H1 (cell line): Measurements from ENCODE around the gene NUDCD2. TPM values are rescaled to one million over a fixed set of nuclear protein-coding genes. Genes with fewer than 3 reads are reported as not detected.
A peak's percentile ranks its signal among the peaks of the same experiment; 100 is the strongest.

Source experiments
- CTCF ChIA-PET: fragments of 300-600 bp; sonication (Branson Sonifier 250); formaldehyde crosslinking; loops from one replicate; lab custom pipeline; 2021; ENCODE audit not compliant: partially characterized antibody; lab: Charles Lee
- POLR2A ChIA-PET: fragments of 300-600 bp; sonication (Branson Sonifier 250); formaldehyde crosslinking; loops from one replicate; lab custom pipeline; 2021; ENCODE audit warnings: inconsistent platforms; ENCODE audit not compliant: partially characterized antibody; lab: Charles Lee
- DNase-seq, 2 experiments: peaks; one replicate each; pipeline versions ENCODE4 v3.0.0 to v3.0.0-alpha.2; 2010 to 2022; ENCODE audit warnings: low spot score in 2 of 2, low read depth in 1 of 2, mixed read lengths in 1 of 2
- FAIRE-seq: peaks from 2 replicates; lab custom pipeline; 2011; peaks lifted over from hg19 to GRCh38; lab: Jason Lieb, UNC
- H2AFZ ChIP-seq: 2 replicates; pipeline ENCODE4 v1.8.1; 2012; ENCODE audit warnings: low read length, inconsistent platforms
- H2AK5ac ChIP-seq: 2 replicates; pipeline ENCODE4 v1.6.1; 2013; ENCODE audit warnings: low read depth, low read length
- H2BK120ac ChIP-seq: replicated peaks from 2 replicates; pipeline ENCODE3; 2013; ENCODE audit warnings: low read depth, low read length, inconsistent platforms
- H2BK12ac ChIP-seq: 2 replicates; pipeline ENCODE4 v1.6.1; 2013; ENCODE audit warnings: low read depth, low read length
- H2BK15ac ChIP-seq: 2 replicates; pipeline ENCODE4 v1.6.1; 2013; ENCODE audit warnings: low read length
- H2BK20ac ChIP-seq: 2 replicates; pipeline ENCODE4 v1.6.1; 2013; ENCODE audit warnings: low read length
- H2BK5ac ChIP-seq: 2 replicates; pipeline ENCODE4 v1.6.1; 2013; ENCODE audit warnings: low read depth, low read length
- H3K14ac ChIP-seq: 2 replicates; pipeline ENCODE4 v1.6.1; 2013; ENCODE audit warnings: inconsistent platforms; ENCODE audit not compliant: insufficient read length
- H3K18ac ChIP-seq: 2 replicates; pipeline ENCODE4 v1.6.1; 2013; ENCODE audit warnings: low read length; ENCODE audit errors: extremely low read depth
- H3K23ac ChIP-seq: 2 replicates; pipeline ENCODE4 v1.6.1; 2013; ENCODE audit warnings: inconsistent platforms; ENCODE audit not compliant: insufficient read length
- H3K23me2 ChIP-seq: 2 replicates; pipeline ENCODE4 v1.6.1; 2013; ENCODE audit warnings: low read depth, low read length
- H3K27ac ChIP-seq: 2 replicates; pipeline ENCODE4 v1.6.1; 2011; ENCODE audit warnings: low read depth, low read length, inconsistent platforms
- H3K27me3 ChIP-seq, 4 experiments: replicated peaks in 1 of 4; 1 replicate in 1 of 4; 2 replicates in 3 of 4; pipeline versions ENCODE4 v1.6.1 to v1.8.1; 2011 to 2013; ENCODE audit warnings: low read length in 3 of 4, mild to moderate bottlenecking in 3 of 4, inconsistent platforms in 2 of 4, mixed read lengths in 2 of 4, moderate library complexity in 1 of 4; ENCODE audit not compliant: control insufficient read depth in 3 of 4, insufficient read depth in 3 of 4; ENCODE audit errors: extremely low read depth in 1 of 4
- H3K36me3 ChIP-seq, 4 experiments: 2 replicates each; pipeline versions ENCODE4 v1.6.1 to v1.8.1; 2011 to 2013; ENCODE audit warnings: mild to moderate bottlenecking in 4 of 4, low read length in 3 of 4, moderate library complexity in 2 of 4, control low read depth in 1 of 4, inconsistent platforms in 1 of 4; ENCODE audit not compliant: insufficient read depth in 4 of 4, control insufficient read depth in 2 of 4
- H3K4ac ChIP-seq: replicated peaks from 2 replicates; pipeline ENCODE3; 2013; ENCODE audit warnings: low read length, low read depth, mixed read lengths, inconsistent platforms; ENCODE audit not compliant: insufficient read length
- H3K4me1 ChIP-seq, 4 experiments: replicated peaks in 1 of 4; 1 replicate in 1 of 4; 2 replicates in 3 of 4; pipeline versions ENCODE4 v1.6.1 to v1.8.1; 2011 to 2013; ENCODE audit warnings: low read length in 3 of 4, inconsistent platforms in 2 of 4, mixed read lengths in 1 of 4; ENCODE audit not compliant: insufficient read depth in 4 of 4, control insufficient read depth in 3 of 4
- H3K4me2 ChIP-seq, 2 experiments: 2 replicates each; pipeline versions ENCODE4 v1.6.1 to v1.8.1; 2011 to 2013; ENCODE audit warnings: low read depth in 2 of 2, low read length in 2 of 2, control low read depth in 1 of 2, inconsistent platforms in 1 of 2, mild to moderate bottlenecking in 1 of 2; ENCODE audit not compliant: insufficient read depth in 1 of 2
- H3K4me3 ChIP-seq, 4 experiments: fragments of 200-600, 300-600 bp in 1 of 4; sonication (generic), shearing (Covaris generic), sonication (Bioruptor Twin) in 1 of 4; 2 replicates each; pipeline versions ENCODE4 v1.5.1 to v1.8.1; 2011 to 2016; ENCODE audit warnings: low read length in 4 of 4, low read depth in 3 of 4, control low read depth in 2 of 4, inconsistent platforms in 2 of 4, mild to moderate bottlenecking in 2 of 4, mixed read lengths in 1 of 4, moderate library complexity in 1 of 4; ENCODE audit not compliant: insufficient read depth in 2 of 4; ENCODE audit errors: extremely low read depth in 1 of 4
- H3K56ac ChIP-seq: replicated peaks from 2 replicates; pipeline ENCODE3; 2013; ENCODE audit warnings: low read depth, mild to moderate bottlenecking, mixed read lengths, low read length, inconsistent platforms; ENCODE audit not compliant: insufficient read length
- H3K79me1 ChIP-seq: 2 replicates; pipeline ENCODE4 v1.6.1; 2013; ENCODE audit warnings: low read depth, low read length, control low read depth
- H3K79me2 ChIP-seq, 2 experiments: 2 replicates each; pipeline versions ENCODE4 v1.6.1 to v1.8.1; 2012 to 2013; ENCODE audit warnings: low read length in 2 of 2, mild to moderate bottlenecking in 2 of 2, inconsistent platforms in 1 of 2; ENCODE audit not compliant: insufficient read depth in 2 of 2, control insufficient read depth in 1 of 2
- H3K9ac ChIP-seq, 4 experiments: replicated peaks in 1 of 4; 1 replicate in 1 of 4; 2 replicates in 3 of 4; pipeline versions ENCODE4 v1.6.1 to v1.8.1; 2011 to 2013; ENCODE audit warnings: low read depth in 3 of 4, low read length in 3 of 4, control low read depth in 2 of 4, mild to moderate bottlenecking in 2 of 4, moderate library complexity in 2 of 4, inconsistent platforms in 1 of 4; ENCODE audit errors: extremely low read depth in 1 of 4
- H3K9me3 ChIP-seq, 2 experiments: 2 replicates each; pipeline versions ENCODE4 v1.6.1 to v1.8.1; 2012 to 2013; ENCODE audit warnings: mild to moderate bottlenecking in 2 of 2, moderate library complexity in 2 of 2, control low read depth in 1 of 2, inconsistent platforms in 1 of 2, low read depth in 1 of 2, low read length in 1 of 2, mixed read lengths in 1 of 2; ENCODE audit not compliant: insufficient read depth in 2 of 2
- H4K20me1 ChIP-seq, 2 experiments: replicated peaks in 1 of 2; 2 replicates each; pipeline versions ENCODE3 to v1.8.1; 2011 to 2013; ENCODE audit warnings: inconsistent platforms in 2 of 2, low read length in 2 of 2, mild to moderate bottlenecking in 1 of 2; ENCODE audit not compliant: insufficient read depth in 2 of 2, control insufficient read depth in 1 of 2
- H4K5ac ChIP-seq: 2 replicates; pipeline ENCODE4 v1.6.1; 2013; ENCODE audit warnings: low read length, low read depth, mixed read lengths, inconsistent platforms; ENCODE audit not compliant: insufficient read length
- H4K8ac ChIP-seq: 2 replicates; pipeline ENCODE4 v1.8.0; 2013; ENCODE audit warnings: mild to moderate bottlenecking, moderate library complexity, low read length, inconsistent platforms; ENCODE audit not compliant: insufficient read depth; ENCODE audit errors: extremely low read depth
- H4K91ac ChIP-seq: replicated peaks from 2 replicates; pipeline ENCODE3; 2013; ENCODE audit warnings: low read length, mixed read lengths, inconsistent platforms; ENCODE audit not compliant: insufficient read length
- BCL11A ChIP-seq, 2 experiments: IDR thresholded peaks; one replicate each; pipeline ENCODE4 v1.6.1; 2011; ENCODE audit warnings: low read depth in 2 of 2, low read length in 2 of 2, mild to moderate bottlenecking in 2 of 2
- POLR2AphosphoS5 ChIP-seq: IDR thresholded peaks from 2 replicates; pipeline ENCODE4 v1.6.1; 2011; ENCODE audit warnings: low read depth, low read length
- WGBS, 2 experiments: shearing (Covaris generic) in 1 of 2; methylation state at CpG; one replicate each; pipeline versions ENCODE4 v1.1.6 to v1.1.7; 2013 to 2015; ENCODE audit warnings: low lambda C conversion rate in 2 of 2, mixed read lengths in 2 of 2, inconsistent platforms in 1 of 2, low coverage in 1 of 2, missing lambda C conversion rate in 1 of 2; ENCODE audit not compliant: insufficient replicate concordance in 2 of 2, insufficient coverage in 1 of 2, insufficient read length in 1 of 2; ENCODE audit errors: extremely low coverage in 1 of 2, missing lambda C conversion rate in 1 of 2; 5-methylcytosine and 5-hydroxymethylcytosine counted together
- polyA plus RNA-seq, 7 experiments: library from polyadenylated mRNA; depleted of rRNA in 3 of 7; stranded (reverse) in 5 of 7; unstranded in 2 of 7; fragments of >200 nt in 5 of 7; fragments of 200-250 nt in 2 of 7; gene quantifications; 1 replicate in 5 of 7; 2 replicates in 1 of 7; 4 replicates in 1 of 7; pipeline versions ENCODE4 v1.2.1 to v1.2.3, GENCODE V29; 2011 to 2013; ENCODE audit warnings: missing spikeins in 2 of 7, mixed read lengths in 2 of 7
- total RNA-seq: library from RNA; stranded (reverse); fragmentation: NEBNext Ultra II Directional; extraction: Animal tissue kit (Norgen Biotek cat#: 25700); gene quantifications from 2 replicates; pipeline ENCODE4 v1.2.1, GENCODE V29; 2021

Gene NUDCD2
- total and polyA plus RNA-seq, 2 of the 8 experiments (the other 6 are each of a cell fraction or from before 2014, with no cell fraction given): 12.2 to 59.5 TPM

DNA sequence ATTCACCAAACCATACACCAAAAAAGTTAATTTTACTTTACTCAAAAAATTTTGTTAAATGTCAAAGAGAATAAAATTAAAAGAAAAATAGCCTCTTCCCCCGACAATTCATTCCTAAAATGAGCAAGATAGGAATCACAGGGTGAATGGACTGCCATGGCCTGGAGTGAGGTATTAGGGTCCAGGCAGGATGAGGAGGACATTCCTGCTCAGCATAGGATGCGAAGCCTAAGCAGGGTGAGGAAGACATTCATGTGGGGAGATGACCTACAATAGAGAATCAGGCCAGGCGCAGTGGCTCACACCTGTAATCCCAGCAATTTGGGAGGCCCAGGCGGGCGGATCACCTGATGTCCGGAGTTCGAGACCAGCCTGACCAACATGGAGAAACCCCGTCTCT lies 8.4 kb downstream of the NUDCD2 start:
- H2BK20ac ChIP-seq: no peak overlapping the region
- no peaks in the 10 kb centered on the region for H3K27me3 ChIP-seq
- TF ChIP-seq POLR2AphosphoS5 (peak; percentile 45; the same call in 1 of the 2 replicates), BCL11A (IDR thresholded peaks at IDR 0.05; ENCODE audit: low read depth in 2 of 2, low read length in 2 of 2) (no peak)
- no peak overlapping the region for H2AK5ac ChIP-seq
- no peak overlapping the region for H3K4me3 ChIP-seq
- H3K56ac ChIP-seq: no peak overlapping the region
- H3K9me3 ChIP-seq: no peaks in the 10 kb centered on the region
- WGBS, 2 experiments: 97% methylated on average over 8 of the region's 8 CpGs; no CpG with 5 or more reads in 1 of the 2 experiments
- H4K91ac ChIP-seq: no peak overlapping the region
- H2BK120ac ChIP-seq: no peak overlapping the region
- no peak overlapping the region for H2AFZ ChIP-seq
- H3K18ac ChIP-seq: no peak overlapping the region
- H4K20me1 ChIP-seq: no peaks in the 10 kb centered on the region
- H3K79me2 ChIP-seq: no peaks in the 10 kb centered on the region; a peak in 1 of 4 replicates
- H3K23me2 ChIP-seq: peaks cover 2% of the 10 kb centered on the region; the same call in 1 of the 2 replicates
- no peak overlapping the region for H4K5ac ChIP-seq
- no peak overlapping the region for H3K27ac ChIP-seq
- no peak overlapping the region for H3K4me2 ChIP-seq
- H3K23ac ChIP-seq: no peak overlapping the region
- no peaks in the 10 kb centered on the region; the same call in 1 of the 2 replicates for H3K79me1 ChIP-seq
- H3K4ac ChIP-seq: no peak overlapping the region
- POLR2A ChIA-PET: interaction anchor here (1.1 to 5.0 kb wide), 4 partner anchors 9 to 54 kb away, joined by 3 to 61 read pairs (median 7); partner anchors contain the start of genes CCNG1, HMMR, MAT2B and NUDCD2
- H3K36me3 ChIP-seq: peaks cover 4 to 73% (median 24%) of the 10 kb centered on the region in 4 experiments; a peak in 7 of 8 replicates
- H2BK15ac ChIP-seq: no peak overlapping the region
- H4K8ac ChIP-seq: no peak overlapping the region
- no peak overlapping the region for H3K14ac ChIP-seq
- CTCF ChIA-PET: no interaction called here
- FAIRE-seq (no peak), DNase-seq (no peak)
- H2BK5ac ChIP-seq: no peak overlapping the region
- H2BK12ac ChIP-seq: no peak overlapping the region
- H3K9ac ChIP-seq: no peak overlapping the region
- H3K4me1 ChIP-seq: no peaks in the 10 kb centered on the region
